Liver (tissue), 9 donors: Measurements from ENCODE around the gene CD34. TPM values are rescaled to one million over a fixed set of nuclear protein-coding genes. Genes with fewer than 3 reads are reported as not detected.

Source experiments
- DNase-seq: peaks from one replicate; pipeline ENCODE4 v3.0.0-alpha.2; 2017; ENCODE audit warnings: low spot score
- H3K27ac ChIP-seq, 2 donors: one replicate each; pipeline ENCODE4 v1.7.0; 2013; ENCODE audit warnings: inconsistent platforms in 2 of 2, low read length in 2 of 2, control low read depth in 1 of 2, low read depth in 1 of 2, mild to moderate bottlenecking in 1 of 2
- H3K27me3 ChIP-seq, 4 donors: one replicate each; pipeline versions ENCODE4 v1.6.1 to v1.7.0; 2013; ENCODE audit warnings: low read length in 3 of 4, inconsistent platforms in 1 of 4, mild to moderate bottlenecking in 1 of 4, moderate library complexity in 1 of 4; ENCODE audit not compliant: control insufficient read depth in 4 of 4, insufficient read depth in 4 of 4
- H3K36me3 ChIP-seq, 4 donors: one replicate each; pipeline versions ENCODE4 v1.6.1 to v1.7.0; 2013; ENCODE audit warnings: low read length in 3 of 4, mild to moderate bottlenecking in 3 of 4, low read depth in 1 of 4, moderate library complexity in 1 of 4; ENCODE audit not compliant: control insufficient read depth in 4 of 4, insufficient read depth in 3 of 4
- H3K4me1 ChIP-seq, 4 donors: one replicate each; pipeline versions ENCODE4 v1.6.1 to v1.7.0; 2013; ENCODE audit warnings: low read length in 3 of 4, mild to moderate bottlenecking in 3 of 4, moderate library complexity in 1 of 4; ENCODE audit not compliant: control insufficient read depth in 4 of 4, insufficient read depth in 4 of 4
- H3K4me3 ChIP-seq, 3 donors: one replicate each; pipeline versions ENCODE4 v1.6.1 to v1.7.0; 2013; ENCODE audit warnings: low read length in 3 of 3, control low read depth in 1 of 3, low read depth in 1 of 3, mild to moderate bottlenecking in 1 of 3
- H3K9ac ChIP-seq, 2 donors: one replicate each; pipeline ENCODE4 v1.7.0; 2013; ENCODE audit warnings: low read length in 2 of 2, mild to moderate bottlenecking in 2 of 2, moderate library complexity in 2 of 2, control low read depth in 1 of 2, low read depth in 1 of 2
- H3K9me3 ChIP-seq, 4 donors: one replicate each; pipeline versions ENCODE4 v1.6.1 to v1.7.0; 2013; ENCODE audit warnings: low read length in 3 of 4; ENCODE audit not compliant: control insufficient read depth in 4 of 4
- ATF3 ChIP-seq: IDR thresholded peaks from 2 replicates; pipeline ENCODE4 v1.6.1; 2016; ENCODE audit warnings: antibody characterized with exemption
- CTCF ChIP-seq: fragments of 150-350 bp; IDR thresholded peaks from 2 replicates; pipeline ENCODE4 v1.5.1; 2017; ENCODE audit warnings: improper control_type of control experiment, low read depth, low read length; ENCODE audit not compliant: missing input control
- EGR1 ChIP-seq, 2 donors: IDR thresholded peaks; 2 replicates each; pipeline ENCODE4 v1.6.1; 2016 to 2018; ENCODE audit warnings: antibody characterized with exemption in 2 of 2, low read depth in 2 of 2
- FOXA1 ChIP-seq: IDR thresholded peaks from 2 replicates; pipeline ENCODE4 v1.6.1; 2016; ENCODE audit warnings: antibody characterized with exemption
- FOXA2 ChIP-seq: IDR thresholded peaks from 2 replicates; pipeline ENCODE4 v1.6.1; 2016; ENCODE audit warnings: antibody characterized with exemption
- HNF4A ChIP-seq, 2 donors: conservative IDR thresholded peaks; 2 replicates each; pipeline ENCODE4 v1.6.1; 2016; ENCODE audit warnings: antibody characterized with exemption in 2 of 2, mild to moderate bottlenecking in 2 of 2
- JUND ChIP-seq, 2 donors: IDR thresholded peaks; 2 replicates each; pipeline ENCODE4 v1.6.1; 2016; ENCODE audit warnings: antibody characterized with exemption in 2 of 2
- MAX ChIP-seq: IDR thresholded peaks from 2 replicates; pipeline ENCODE4 v1.6.1; 2016; ENCODE audit warnings: antibody characterized with exemption
- RAD21 ChIP-seq, 2 donors: IDR thresholded peaks; 2 replicates each; pipeline ENCODE4 v1.6.1; 2016; ENCODE audit warnings: antibody characterized with exemption in 2 of 2, mild to moderate bottlenecking in 2 of 2
- REST ChIP-seq: IDR thresholded peaks from 2 replicates; pipeline ENCODE4 v1.6.1; 2016; ENCODE audit warnings: antibody characterized with exemption, mild to moderate bottlenecking
- RXRA ChIP-seq, 2 donors: IDR thresholded peaks; 2 replicates each; pipeline ENCODE4 v1.6.1; 2017 to 2018; ENCODE audit warnings: antibody characterized with exemption in 2 of 2, mild to moderate bottlenecking in 1 of 2
- SP1 ChIP-seq: IDR thresholded peaks from 2 replicates; pipeline ENCODE4 v1.6.1; 2018; ENCODE audit warnings: antibody characterized with exemption, mild to moderate bottlenecking
- TAF1 ChIP-seq: conservative IDR thresholded peaks from 2 replicates; pipeline ENCODE4 v1.6.1; 2016; ENCODE audit warnings: antibody characterized with exemption, mild to moderate bottlenecking
- YY1 ChIP-seq: IDR thresholded peaks from 2 replicates; pipeline ENCODE4 v1.6.1; 2016; ENCODE audit warnings: antibody characterized with exemption, mild to moderate bottlenecking
- ZBTB33 ChIP-seq: IDR thresholded peaks from 2 replicates; pipeline ENCODE4 v1.6.1; 2016; ENCODE audit warnings: antibody characterized with exemption
- WGBS: extraction: QIAGEN DNeasy Blood & Tissue Kit; methylation state at CpG from one replicate; pipeline ENCODE4 v1.1.7; 2013; 5-methylcytosine and 5-hydroxymethylcytosine counted together
- polyA plus RNA-seq, 2 donors: library from polyadenylated mRNA; stranded (reverse) in 1 of 2; unstranded in 1 of 2; fragments of 200-250 nt in 1 of 2; fragments of >200 nt in 1 of 2; fragmentation: Nextera tagmentation in 1 of 2; extraction: Ambion mirVana in 1 of 2; gene quantifications; one replicate each; pipeline versions ENCODE4 v1.2.1 to v1.2.3, GENCODE V29; 2013 to 2015
- total RNA-seq, 2 donors: library from RNA; depleted of rRNA; stranded (reverse); fragments of >200 nt; gene quantifications; one replicate each; pipeline ENCODE4 v1.2.3, GENCODE V29; 2014
- donor health status: healthy.
- donor health status: healthy.
- donor health status: healthy.
- donor health status: healthy.
- donor health status: healthy.

Gene CD34
- total and polyA plus RNA-seq, 4 donors, result 1.5 to 4.0 (median 1.8) TPM

GRCh38 chr1:207850621-207851407 is 60.1 kb downstream of the CD34 start (continued):
- no peak for TF ChIP-seq MAX
- no peak for TF ChIP-seq TAF1
- TF ChIP-seq CTCF, result no peak
- no peak for TF ChIP-seq SP1
- no peak for TF ChIP-seq RAD21 (IDR thresholded peaks at IDR 0.05)

- Histone ChIP-seq H3K27me3 (no peaks in the 10 kb centered on the region), H3K27ac (no peak overlapping the region), H3K9me3 (no peaks in the 10 kb centered on the region), H3K9ac (no peak overlapping the region), H3K4me1 (peaks cover 0 to 13% (median 8%) of the 10 kb centered on the region in 4 donors), H3K36me3 (no peaks in the 10 kb centered on the region), H3K4me3 (no peak overlapping the region)
- TF ChIP-seq FOXA2, result no peak
- TF ChIP-seq FOXA1, result no peak
- TF ChIP-seq ATF3, result no peak
- TF ChIP-seq YY1, result no peak
- TF ChIP-seq MAX, result no peak
- TF ChIP-seq HNF4A (conservative IDR thresholded peaks at IDR 0.05), result no peak
- no peak for TF ChIP-seq REST
- no peak for TF ChIP-seq SP1
- no peak for TF ChIP-seq RAD21 (IDR thresholded peaks at IDR 0.05)
- TF ChIP-seq CTCF, result no peak
- no peak for TF ChIP-seq ZBTB33
- no peak for TF ChIP-seq RXRA (IDR thresholded peaks at IDR 0.05)
- no peak for TF ChIP-seq EGR1 (IDR thresholded peaks at IDR 0.05; ENCODE audit: low read depth in 2 of 2)
- TF ChIP-seq TAF1, result no peak
- no peak for TF ChIP-seq JUND (IDR thresholded peaks at IDR 0.05)
- WGBS, result 87% methylated on average over 8 of the region's 8 CpGs
- no peak for DNase-seq
These were observed 61.3 kb downstream of the CD34 start for GRCh38 chr1:207849646-207850045.
